SK-N-SH treated with all-trans-retinoic acid at 6 μM for 48 hours (cell line): ENCODE measurements around the gene NAPA.
"Not testable (repeated sequence)": the region's sequence is repeated elsewhere in the genome, so short reads cannot be mapped to it uniquely, and the experiment has no call there.

ENCODE experiments used
- ARNTL ChIP-seq: fragments of 450-650 bp; formaldehyde crosslinking; IDR thresholded peaks from 2 replicates; pipeline ENCODE4 v1.5.0; 2020; ENCODE audit warnings: low read depth, mild to moderate bottlenecking, moderate library complexity, borderline replicate concordance
- BACH2 ChIP-seq: fragments of 250-450 bp; sonication (Bioruptor Pico); IDR thresholded peaks from 2 replicates; pipeline ENCODE4 v1.9.0; 2021; ENCODE audit warnings: mild to moderate bottlenecking, borderline replicate concordance
- CSDC2 ChIP-seq: fragments of 250-450 bp; sonication (Bioruptor Pico); IDR thresholded peaks from 2 replicates; pipeline ENCODE4 v1.5.0; 2020; ENCODE audit warnings: mild to moderate bottlenecking, moderate library complexity
- GLIS3 ChIP-seq: fragments of 250-450 bp; sonication (Bioruptor Pico); IDR thresholded peaks from 2 replicates; pipeline ENCODE4 v1.5.0; 2020; ENCODE audit warnings: mild to moderate bottlenecking, moderate library complexity
- ISL1 ChIP-seq: fragments of 250-450 bp; sonication (Bioruptor Pico); IDR thresholded peaks from 2 replicates; pipeline ENCODE4 v2.1.2; 2022; ENCODE audit warnings: mild to moderate bottlenecking, moderate library complexity
- OSR1 ChIP-seq: fragments of 250-450 bp; sonication (Bioruptor Pico); IDR thresholded peaks from 2 replicates; pipeline ENCODE4 v1.8.0; 2022; ENCODE audit warnings: moderate library complexity, mild to moderate bottlenecking, inconsistent platforms
- RARB ChIP-seq: fragments of 250-450 bp; sonication (Bioruptor Pico); IDR thresholded peaks from 2 replicates; pipeline ENCODE4 v1.8.0; 2021; ENCODE audit warnings: mild to moderate bottlenecking, moderate library complexity
- SNAI2 ChIP-seq: fragments of 250-450 bp; sonication (Bioruptor Pico); IDR thresholded peaks from 2 replicates; pipeline ENCODE4 v1.5.0; 2020; ENCODE audit warnings: mild to moderate bottlenecking, moderate library complexity
- TCF4 ChIP-seq: fragments of 250-450 bp; sonication (Bioruptor Pico); IDR thresholded peaks from 2 replicates; pipeline ENCODE4 v1.8.0; 2021; ENCODE audit warnings: mild to moderate bottlenecking, moderate library complexity, borderline replicate concordance
- ZFP3 ChIP-seq: fragments of 250-450 bp; sonication (Bioruptor Pico); IDR thresholded peaks from 2 replicates; pipeline ENCODE4 v1.5.0; 2020; ENCODE audit warnings: mild to moderate bottlenecking, moderate library complexity
- ZNF8 ChIP-seq: fragments of 450-650 bp; formaldehyde crosslinking; IDR thresholded peaks from 2 replicates; pipeline ENCODE4 v1.5.0; 2020; ENCODE audit warnings: mild to moderate bottlenecking, moderate library complexity
- TF ChIP-seq, protein P1 (sequence below): fragments of 250-450 bp; sonication (Bioruptor Pico); IDR thresholded peaks from 2 replicates; pipeline ENCODE4 v1.5.1; 2020; ENCODE audit warnings: low read depth, mild to moderate bottlenecking, moderate library complexity
- TF ChIP-seq, protein P2 (sequence below): fragments of 250-450 bp; sonication (Bioruptor Pico); IDR thresholded peaks from 2 replicates; pipeline ENCODE4 v1.5.0; 2020; ENCODE audit warnings: mild to moderate bottlenecking, moderate library complexity
- TF ChIP-seq, protein P3 (sequence below): fragments of 250-450 bp; sonication (Bioruptor Pico); IDR thresholded peaks from 2 replicates; pipeline ENCODE4 v1.8.0; 2020; ENCODE audit warnings: mild to moderate bottlenecking, moderate library complexity, borderline replicate concordance

DNA sequence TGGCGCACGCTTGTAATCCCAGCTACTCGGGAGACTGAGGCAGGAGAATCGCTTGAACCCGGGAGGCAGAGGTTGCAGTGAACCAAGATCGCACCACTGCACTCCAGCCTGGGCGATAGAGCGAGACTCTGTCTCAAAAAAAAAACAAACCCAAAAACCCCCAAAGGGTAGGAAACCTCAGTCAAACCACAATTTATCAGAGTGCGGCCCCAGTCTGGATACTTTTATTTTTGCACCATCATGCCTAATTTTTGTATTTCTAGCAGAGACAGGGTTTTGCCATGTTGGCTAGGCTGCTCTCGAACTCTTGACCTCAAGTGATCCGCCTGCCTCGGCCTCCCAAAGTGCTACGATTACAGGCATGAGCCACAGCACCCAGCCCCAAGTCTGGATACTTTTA lies 28.6 kb downstream of the NAPA start:
- TF ChIP-seq GLIS3 (CRISPR knock-in tag); OSR1 (CRISPR knock-in tag); RARB (CRISPR knock-in tag); BACH2 (CRISPR knock-in tag); ZFP3 (CRISPR knock-in tag); TCF4 (CRISPR knock-in tag); SNAI2 (CRISPR knock-in tag); ARNTL (CRISPR knock-in tag); ZNF8; ISL1 (CRISPR knock-in tag); CSDC2: not testable (repeated sequence)
- TF ChIP-seq, protein P1, sequence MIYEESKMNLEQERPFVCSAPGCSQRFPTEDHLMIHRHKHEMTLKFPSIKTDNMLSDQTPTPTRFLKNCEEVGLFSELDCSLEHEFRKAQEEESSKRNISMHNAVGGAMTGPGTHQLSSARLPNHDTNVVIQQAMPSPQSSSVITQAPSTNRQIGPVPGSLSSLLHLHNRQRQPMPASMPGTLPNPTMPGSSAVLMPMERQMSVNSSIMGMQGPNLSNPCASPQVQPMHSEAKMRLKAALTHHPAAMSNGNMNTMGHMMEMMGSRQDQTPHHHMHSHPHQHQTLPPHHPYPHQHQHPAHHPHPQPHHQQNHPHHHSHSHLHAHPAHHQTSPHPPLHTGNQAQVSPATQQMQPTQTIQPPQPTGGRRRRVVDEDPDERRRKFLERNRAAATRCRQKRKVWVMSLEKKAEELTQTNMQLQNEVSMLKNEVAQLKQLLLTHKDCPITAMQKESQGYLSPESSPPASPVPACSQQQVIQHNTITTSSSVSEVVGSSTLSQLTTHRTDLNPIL (CRISPR knock-in tag) = not testable (repeated sequence)
- TF ChIP-seq, protein P2, sequence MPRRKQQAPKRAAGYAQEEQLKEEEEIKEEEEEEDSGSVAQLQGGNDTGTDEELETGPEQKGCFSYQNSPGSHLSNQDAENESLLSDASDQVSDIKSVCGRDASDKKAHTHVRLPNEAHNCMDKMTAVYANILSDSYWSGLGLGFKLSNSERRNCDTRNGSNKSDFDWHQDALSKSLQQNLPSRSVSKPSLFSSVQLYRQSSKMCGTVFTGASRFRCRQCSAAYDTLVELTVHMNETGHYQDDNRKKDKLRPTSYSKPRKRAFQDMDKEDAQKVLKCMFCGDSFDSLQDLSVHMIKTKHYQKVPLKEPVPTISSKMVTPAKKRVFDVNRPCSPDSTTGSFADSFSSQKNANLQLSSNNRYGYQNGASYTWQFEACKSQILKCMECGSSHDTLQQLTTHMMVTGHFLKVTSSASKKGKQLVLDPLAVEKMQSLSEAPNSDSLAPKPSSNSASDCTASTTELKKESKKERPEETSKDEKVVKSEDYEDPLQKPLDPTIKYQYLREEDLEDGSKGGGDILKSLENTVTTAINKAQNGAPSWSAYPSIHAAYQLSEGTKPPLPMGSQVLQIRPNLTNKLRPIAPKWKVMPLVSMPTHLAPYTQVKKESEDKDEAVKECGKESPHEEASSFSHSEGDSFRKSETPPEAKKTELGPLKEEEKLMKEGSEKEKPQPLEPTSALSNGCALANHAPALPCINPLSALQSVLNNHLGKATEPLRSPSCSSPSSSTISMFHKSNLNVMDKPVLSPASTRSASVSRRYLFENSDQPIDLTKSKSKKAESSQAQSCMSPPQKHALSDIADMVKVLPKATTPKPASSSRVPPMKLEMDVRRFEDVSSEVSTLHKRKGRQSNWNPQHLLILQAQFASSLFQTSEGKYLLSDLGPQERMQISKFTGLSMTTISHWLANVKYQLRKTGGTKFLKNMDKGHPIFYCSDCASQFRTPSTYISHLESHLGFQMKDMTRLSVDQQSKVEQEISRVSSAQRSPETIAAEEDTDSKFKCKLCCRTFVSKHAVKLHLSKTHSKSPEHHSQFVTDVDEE (CRISPR knock-in tag) = not testable (repeated sequence)
- TF ChIP-seq, protein P3, sequence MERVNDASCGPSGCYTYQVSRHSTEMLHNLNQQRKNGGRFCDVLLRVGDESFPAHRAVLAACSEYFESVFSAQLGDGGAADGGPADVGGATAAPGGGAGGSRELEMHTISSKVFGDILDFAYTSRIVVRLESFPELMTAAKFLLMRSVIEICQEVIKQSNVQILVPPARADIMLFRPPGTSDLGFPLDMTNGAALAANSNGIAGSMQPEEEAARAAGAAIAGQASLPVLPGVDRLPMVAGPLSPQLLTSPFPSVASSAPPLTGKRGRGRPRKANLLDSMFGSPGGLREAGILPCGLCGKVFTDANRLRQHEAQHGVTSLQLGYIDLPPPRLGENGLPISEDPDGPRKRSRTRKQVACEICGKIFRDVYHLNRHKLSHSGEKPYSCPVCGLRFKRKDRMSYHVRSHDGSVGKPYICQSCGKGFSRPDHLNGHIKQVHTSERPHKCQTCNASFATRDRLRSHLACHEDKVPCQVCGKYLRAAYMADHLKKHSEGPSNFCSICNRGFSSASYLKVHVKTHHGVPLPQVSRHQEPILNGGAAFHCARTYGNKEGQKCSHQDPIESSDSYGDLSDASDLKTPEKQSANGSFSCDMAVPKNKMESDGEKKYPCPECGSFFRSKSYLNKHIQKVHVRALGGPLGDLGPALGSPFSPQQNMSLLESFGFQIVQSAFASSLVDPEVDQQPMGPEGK (CRISPR knock-in tag) = not testable (repeated sequence)
